A673 (cell line): ENCODE data around the gene PFN3.

ENCODE experiments used
- EZH2 ChIP-seq: fragments of 200-600 bp; sonication (generic); IDR thresholded peaks from 2 replicates; pipeline ENCODE4 v1.6.1; 2017; ENCODE audit warnings: borderline replicate concordance, low read depth, mild to moderate bottlenecking, mixed read lengths, antibody characterized with exemption, low read length; ENCODE audit not compliant: poor library complexity, severe bottlenecking
- TF ChIP-seq, protein P1 (sequence below): fragments of 300-800, 200-600 bp; sonication (generic); conservative IDR thresholded peaks from 2 replicates; pipeline ENCODE4 v1.5.1; 2017; ENCODE audit warnings: low read depth, mild to moderate bottlenecking, antibody characterized with exemption, low read length, moderate library complexity, mixed read lengths

DNA sequence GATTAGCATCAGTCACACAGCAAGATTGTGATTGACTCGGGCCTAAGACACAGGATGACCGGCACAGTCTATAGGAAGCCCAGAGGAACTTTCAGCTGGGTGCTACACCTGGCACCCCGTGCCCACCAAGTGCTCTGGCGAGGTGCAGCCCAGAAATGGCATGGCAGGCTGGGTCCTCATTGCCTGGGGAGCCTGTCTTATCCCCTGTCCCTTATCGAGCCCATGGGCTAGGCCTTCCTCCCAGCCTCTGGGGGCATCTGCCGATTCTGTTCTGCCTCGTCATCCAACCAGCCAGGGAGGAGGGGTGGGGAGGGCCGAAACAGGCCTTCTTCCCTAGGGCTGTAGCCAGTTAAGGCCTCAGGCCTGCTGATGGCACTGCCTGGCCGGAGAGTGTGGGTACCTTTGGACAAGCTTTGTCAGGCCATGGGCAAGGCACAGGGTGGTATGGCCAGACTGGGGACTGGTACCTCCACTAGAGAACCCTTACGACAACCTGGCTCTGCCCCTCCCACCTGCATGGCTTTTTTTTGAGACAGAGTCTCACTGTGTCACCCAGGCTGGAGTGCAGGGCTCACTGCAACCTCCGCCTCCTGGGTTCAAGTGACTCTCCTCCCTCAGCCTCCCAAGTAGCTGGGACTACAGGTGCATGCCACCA lies 27.6 kb upstream of the PFN3 start:
- TF ChIP-seq, protein P1, sequence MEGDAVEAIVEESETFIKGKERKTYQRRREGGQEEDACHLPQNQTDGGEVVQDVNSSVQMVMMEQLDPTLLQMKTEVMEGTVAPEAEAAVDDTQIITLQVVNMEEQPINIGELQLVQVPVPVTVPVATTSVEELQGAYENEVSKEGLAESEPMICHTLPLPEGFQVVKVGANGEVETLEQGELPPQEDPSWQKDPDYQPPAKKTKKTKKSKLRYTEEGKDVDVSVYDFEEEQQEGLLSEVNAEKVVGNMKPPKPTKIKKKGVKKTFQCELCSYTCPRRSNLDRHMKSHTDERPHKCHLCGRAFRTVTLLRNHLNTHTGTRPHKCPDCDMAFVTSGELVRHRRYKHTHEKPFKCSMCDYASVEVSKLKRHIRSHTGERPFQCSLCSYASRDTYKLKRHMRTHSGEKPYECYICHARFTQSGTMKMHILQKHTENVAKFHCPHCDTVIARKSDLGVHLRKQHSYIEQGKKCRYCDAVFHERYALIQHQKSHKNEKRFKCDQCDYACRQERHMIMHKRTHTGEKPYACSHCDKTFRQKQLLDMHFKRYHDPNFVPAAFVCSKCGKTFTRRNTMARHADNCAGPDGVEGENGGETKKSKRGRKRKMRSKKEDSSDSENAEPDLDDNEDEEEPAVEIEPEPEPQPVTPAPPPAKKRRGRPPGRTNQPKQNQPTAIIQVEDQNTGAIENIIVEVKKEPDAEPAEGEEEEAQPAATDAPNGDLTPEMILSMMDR, result no peak
- TF ChIP-seq EZH2, result no peak
